H1 (cell line): ENCODE data around the gene DPF1. TPM values are rescaled to one million over a fixed set of nuclear protein-coding genes. Genes with fewer than 3 reads are reported as not detected.
A peak's percentile ranks its signal among the peaks of the same experiment; 100 is the strongest.

Experiments
- CTCF ChIA-PET: fragments of 300-600 bp; sonication (Branson Sonifier 250); formaldehyde crosslinking; loops from one replicate; lab custom pipeline; 2021; ENCODE audit not compliant: partially characterized antibody; lab: Charles Lee
- POLR2A ChIA-PET: fragments of 300-600 bp; sonication (Branson Sonifier 250); formaldehyde crosslinking; loops from one replicate; lab custom pipeline; 2021; ENCODE audit warnings: inconsistent platforms; ENCODE audit not compliant: partially characterized antibody; lab: Charles Lee
- DNase-seq, 2 experiments: peaks; one replicate each; pipeline versions ENCODE4 v3.0.0 to v3.0.0-alpha.2; 2010 to 2022; ENCODE audit warnings: low spot score in 2 of 2, low read depth in 1 of 2, mixed read lengths in 1 of 2
- FAIRE-seq: peaks from 2 replicates; lab custom pipeline; 2011; peaks lifted over from hg19 to GRCh38; lab: Jason Lieb, UNC
- H2AFZ ChIP-seq: 2 replicates; pipeline ENCODE4 v1.8.1; 2012; ENCODE audit warnings: low read length, inconsistent platforms
- H2AK5ac ChIP-seq: 2 replicates; pipeline ENCODE4 v1.6.1; 2013; ENCODE audit warnings: low read depth, low read length
- H2BK120ac ChIP-seq: replicated peaks from 2 replicates; pipeline ENCODE3; 2013; ENCODE audit warnings: low read depth, low read length, inconsistent platforms
- H2BK12ac ChIP-seq: 2 replicates; pipeline ENCODE4 v1.6.1; 2013; ENCODE audit warnings: low read depth, low read length
- H2BK15ac ChIP-seq: 2 replicates; pipeline ENCODE4 v1.6.1; 2013; ENCODE audit warnings: low read length
- H2BK20ac ChIP-seq: 2 replicates; pipeline ENCODE4 v1.6.1; 2013; ENCODE audit warnings: low read length
- H2BK5ac ChIP-seq: 2 replicates; pipeline ENCODE4 v1.6.1; 2013; ENCODE audit warnings: low read depth, low read length
- H3K14ac ChIP-seq: 2 replicates; pipeline ENCODE4 v1.6.1; 2013; ENCODE audit warnings: inconsistent platforms; ENCODE audit not compliant: insufficient read length
- H3K18ac ChIP-seq: 2 replicates; pipeline ENCODE4 v1.6.1; 2013; ENCODE audit warnings: low read length; ENCODE audit errors: extremely low read depth
- H3K23ac ChIP-seq: 2 replicates; pipeline ENCODE4 v1.6.1; 2013; ENCODE audit warnings: inconsistent platforms; ENCODE audit not compliant: insufficient read length
- H3K23me2 ChIP-seq: 2 replicates; pipeline ENCODE4 v1.6.1; 2013; ENCODE audit warnings: low read depth, low read length
- H3K27ac ChIP-seq: 2 replicates; pipeline ENCODE4 v1.6.1; 2011; ENCODE audit warnings: low read depth, low read length, inconsistent platforms
- H3K27me3 ChIP-seq, 4 experiments: replicated peaks in 1 of 4; 1 replicate in 1 of 4; 2 replicates in 3 of 4; pipeline versions ENCODE4 v1.6.1 to v1.8.1; 2011 to 2013; ENCODE audit warnings: low read length in 3 of 4, mild to moderate bottlenecking in 3 of 4, inconsistent platforms in 2 of 4, mixed read lengths in 2 of 4, moderate library complexity in 1 of 4; ENCODE audit not compliant: control insufficient read depth in 3 of 4, insufficient read depth in 3 of 4; ENCODE audit errors: extremely low read depth in 1 of 4
- H3K36me3 ChIP-seq, 4 experiments: 2 replicates each; pipeline versions ENCODE4 v1.6.1 to v1.8.1; 2011 to 2013; ENCODE audit warnings: mild to moderate bottlenecking in 4 of 4, low read length in 3 of 4, moderate library complexity in 2 of 4, control low read depth in 1 of 4, inconsistent platforms in 1 of 4; ENCODE audit not compliant: insufficient read depth in 4 of 4, control insufficient read depth in 2 of 4
- H3K4ac ChIP-seq: replicated peaks from 2 replicates; pipeline ENCODE3; 2013; ENCODE audit warnings: low read length, low read depth, mixed read lengths, inconsistent platforms; ENCODE audit not compliant: insufficient read length
- H3K4me1 ChIP-seq, 4 experiments: replicated peaks in 1 of 4; 1 replicate in 1 of 4; 2 replicates in 3 of 4; pipeline versions ENCODE4 v1.6.1 to v1.8.1; 2011 to 2013; ENCODE audit warnings: low read length in 3 of 4, inconsistent platforms in 2 of 4, mixed read lengths in 1 of 4; ENCODE audit not compliant: insufficient read depth in 4 of 4, control insufficient read depth in 3 of 4
- H3K4me2 ChIP-seq, 2 experiments: 2 replicates each; pipeline versions ENCODE4 v1.6.1 to v1.8.1; 2011 to 2013; ENCODE audit warnings: low read depth in 2 of 2, low read length in 2 of 2, control low read depth in 1 of 2, inconsistent platforms in 1 of 2, mild to moderate bottlenecking in 1 of 2; ENCODE audit not compliant: insufficient read depth in 1 of 2
- H3K4me3 ChIP-seq, 4 experiments: fragments of 200-600, 300-600 bp in 1 of 4; sonication (generic), shearing (Covaris generic), sonication (Bioruptor Twin) in 1 of 4; 2 replicates each; pipeline versions ENCODE4 v1.5.1 to v1.8.1; 2011 to 2016; ENCODE audit warnings: low read length in 4 of 4, low read depth in 3 of 4, control low read depth in 2 of 4, inconsistent platforms in 2 of 4, mild to moderate bottlenecking in 2 of 4, mixed read lengths in 1 of 4, moderate library complexity in 1 of 4; ENCODE audit not compliant: insufficient read depth in 2 of 4; ENCODE audit errors: extremely low read depth in 1 of 4
- H3K56ac ChIP-seq: replicated peaks from 2 replicates; pipeline ENCODE3; 2013; ENCODE audit warnings: low read depth, mild to moderate bottlenecking, mixed read lengths, low read length, inconsistent platforms; ENCODE audit not compliant: insufficient read length
- H3K79me1 ChIP-seq: 2 replicates; pipeline ENCODE4 v1.6.1; 2013; ENCODE audit warnings: low read depth, low read length, control low read depth
- H3K79me2 ChIP-seq, 2 experiments: 2 replicates each; pipeline versions ENCODE4 v1.6.1 to v1.8.1; 2012 to 2013; ENCODE audit warnings: low read length in 2 of 2, mild to moderate bottlenecking in 2 of 2, inconsistent platforms in 1 of 2; ENCODE audit not compliant: insufficient read depth in 2 of 2, control insufficient read depth in 1 of 2
- H3K9ac ChIP-seq, 4 experiments: replicated peaks in 1 of 4; 1 replicate in 1 of 4; 2 replicates in 3 of 4; pipeline versions ENCODE4 v1.6.1 to v1.8.1; 2011 to 2013; ENCODE audit warnings: low read depth in 3 of 4, low read length in 3 of 4, control low read depth in 2 of 4, mild to moderate bottlenecking in 2 of 4, moderate library complexity in 2 of 4, inconsistent platforms in 1 of 4; ENCODE audit errors: extremely low read depth in 1 of 4
- H3K9me3 ChIP-seq, 2 experiments: 2 replicates each; pipeline versions ENCODE4 v1.6.1 to v1.8.1; 2012 to 2013; ENCODE audit warnings: mild to moderate bottlenecking in 2 of 2, moderate library complexity in 2 of 2, control low read depth in 1 of 2, inconsistent platforms in 1 of 2, low read depth in 1 of 2, low read length in 1 of 2, mixed read lengths in 1 of 2; ENCODE audit not compliant: insufficient read depth in 2 of 2
- H4K20me1 ChIP-seq, 2 experiments: replicated peaks in 1 of 2; 2 replicates each; pipeline versions ENCODE3 to v1.8.1; 2011 to 2013; ENCODE audit warnings: inconsistent platforms in 2 of 2, low read length in 2 of 2, mild to moderate bottlenecking in 1 of 2; ENCODE audit not compliant: insufficient read depth in 2 of 2, control insufficient read depth in 1 of 2
- H4K5ac ChIP-seq: 2 replicates; pipeline ENCODE4 v1.6.1; 2013; ENCODE audit warnings: low read length, low read depth, mixed read lengths, inconsistent platforms; ENCODE audit not compliant: insufficient read length
- H4K8ac ChIP-seq: 2 replicates; pipeline ENCODE4 v1.8.0; 2013; ENCODE audit warnings: mild to moderate bottlenecking, moderate library complexity, low read length, inconsistent platforms; ENCODE audit not compliant: insufficient read depth; ENCODE audit errors: extremely low read depth
- H4K91ac ChIP-seq: replicated peaks from 2 replicates; pipeline ENCODE3; 2013; ENCODE audit warnings: low read length, mixed read lengths, inconsistent platforms; ENCODE audit not compliant: insufficient read length
- HDAC2 ChIP-seq, 2 experiments: fragments of 300-600 bp in 1 of 2; sonication (generic) in 1 of 2; IDR thresholded peaks; 2 replicates each; pipeline ENCODE4 v1.6.1; 2011 to 2012; ENCODE audit warnings: low read depth in 2 of 2, low read length in 2 of 2, mild to moderate bottlenecking in 2 of 2, moderate library complexity in 2 of 2, borderline replicate concordance in 1 of 2, inconsistent platforms in 1 of 2
- RNF2 ChIP-seq: fragments of 200-900, 300-1000 bp; sonication (generic); IDR thresholded peaks from 2 replicates; pipeline ENCODE4 v1.7.1; 2016; ENCODE audit warnings: borderline replicate concordance, low read depth, mild to moderate bottlenecking, antibody characterized with exemption, low read length; ENCODE audit not compliant: poor library complexity, severe bottlenecking; ENCODE audit errors: missing control alignments
- SAP30 ChIP-seq: fragments of 300-600 bp; sonication (generic); IDR thresholded peaks from 2 replicates; pipeline ENCODE4 v1.7.1; 2012; ENCODE audit warnings: low read length, moderate library complexity, mild to moderate bottlenecking, inconsistent platforms; ENCODE audit not compliant: insufficient read depth, insufficient replicate concordance
- SP1 ChIP-seq: IDR thresholded peaks from 2 replicates; pipeline ENCODE4 v1.6.1; 2011; ENCODE audit warnings: low read depth, low read length
- WGBS, 2 experiments: shearing (Covaris generic) in 1 of 2; methylation state at CpG; one replicate each; pipeline versions ENCODE4 v1.1.6 to v1.1.7; 2013 to 2015; ENCODE audit warnings: low lambda C conversion rate in 2 of 2, mixed read lengths in 2 of 2, inconsistent platforms in 1 of 2, low coverage in 1 of 2, missing lambda C conversion rate in 1 of 2; ENCODE audit not compliant: insufficient replicate concordance in 2 of 2, insufficient coverage in 1 of 2, insufficient read length in 1 of 2; ENCODE audit errors: extremely low coverage in 1 of 2, missing lambda C conversion rate in 1 of 2; 5-methylcytosine and 5-hydroxymethylcytosine counted together
- polyA plus RNA-seq, 7 experiments: library from polyadenylated mRNA; depleted of rRNA in 3 of 7; stranded (reverse) in 5 of 7; unstranded in 2 of 7; fragments of >200 nt in 5 of 7; fragments of 200-250 nt in 2 of 7; gene quantifications; 1 replicate in 5 of 7; 2 replicates in 1 of 7; 4 replicates in 1 of 7; pipeline versions ENCODE4 v1.2.1 to v1.2.3, GENCODE V29; 2011 to 2013; ENCODE audit warnings: missing spikeins in 2 of 7, mixed read lengths in 2 of 7
- total RNA-seq: library from RNA; stranded (reverse); fragmentation: NEBNext Ultra II Directional; extraction: Animal tissue kit (Norgen Biotek cat#: 25700); gene quantifications from 2 replicates; pipeline ENCODE4 v1.2.1, GENCODE V29; 2021

The DPF1 gene
- total and polyA plus RNA-seq, 2 of the 8 experiments (the other 6 are each of a cell fraction or from before 2014, with no cell fraction given), result 12.9 to 15.6 TPM

GRCh38 chr19:38265213-38265861 lies 41.3 kb upstream of the DPF1 start:
- H3K79me1 ChIP-seq, result peaks cover 19% of the 10 kb centered on the region
- TF ChIP-seq HDAC2 (IDR thresholded peaks at IDR 0.05; ENCODE audit: borderline replicate concordance in 1 of 2, low read depth in 2 of 2, low read length in 2 of 2) (no peak), SAP30 (peak; percentile 22), SP1 (0 out of 2 replicates have a peak, but pooled peaks have one; percentile 8), RNF2 (no peak)
- ChIA-PET CTCF (interaction anchor here (0.7 to 8.6 kb wide), 20 partner anchors 9 to 123 kb away, joined by 3 to 84 read pairs (median 5); partner anchors contain the start of genes C19orf33, KCNK6, PPP1R14A and PSMD8), POLR2A (interaction anchor here (0.6 to 3.6 kb wide), 28 partner anchors 8 to 139 kb away, joined by 3 to 25 read pairs (median 4); partner anchors contain the start of genes FAM98C, GGN and PPP1R14A)
- no peaks in the 10 kb centered on the region for H3K27me3 ChIP-seq
- peak overlapping the region; percentile 94 for H3K27ac ChIP-seq
- peak overlapping the region; percentile 72; the same call in 1 of the 2 replicates for H2BK12ac ChIP-seq
- 22% methylated on average over 14 of the region's 14 CpGs; no CpG with 5 or more reads in 1 of the 2 experiments for whole genome bisulfite sequencing, 2 experiments
- 0 out of 2 replicates have a peak overlapping the region, but pooled peaks have one; percentile 88 for H2BK15ac ChIP-seq
- peaks cover 33 to 54% of the 10 kb centered on the region in 2 experiments for H3K79me2 ChIP-seq
- H4K8ac ChIP-seq, result peak overlapping the region; percentile 63; the same call in 1 of the 2 replicates
- H3K23ac ChIP-seq, result no peak overlapping the region
- no peak overlapping the region for H2AFZ ChIP-seq
- no peak overlapping the region for H2BK120ac ChIP-seq
- H4K5ac ChIP-seq, result peak overlapping the region; percentile 12
- no peak overlapping the region for H2AK5ac ChIP-seq
- peak overlapping the region; percentile 97 to 100 for H3K4me2 ChIP-seq
- peaks cover 7% of the 10 kb centered on the region for H3K23me2 ChIP-seq
- peak overlapping the region; percentile 78 to 92 (median 88) for H3K9ac ChIP-seq
- H3K14ac ChIP-seq, result no peak overlapping the region
- H3K4me3 ChIP-seq, result peak overlapping the region; percentile 84 to 89 (median 85)
- H2BK20ac ChIP-seq, result no peak overlapping the region
- DNase-seq (no peak), FAIRE-seq (no peak)
- H3K18ac ChIP-seq, result peak overlapping the region; percentile 81
- peak overlapping the region; percentile 94 for H4K91ac ChIP-seq
- peak overlapping the region; percentile 33 for H3K4ac ChIP-seq
- H3K36me3 ChIP-seq, result 0 out of 8 replicates have a peak, but pooled peaks cover 0 to 5% (median 0%) of the 10 kb centered on the region in 4 experiments
- H2BK5ac ChIP-seq, result peak overlapping the region; percentile 99
- peaks cover 8 to 20% of the 10 kb centered on the region in 2 experiments for H4K20me1 ChIP-seq
- H3K4me1 ChIP-seq, result peaks cover 12 to 34% (median 19%) of the 10 kb centered on the region in 4 experiments
- no peaks in the 10 kb centered on the region for H3K9me3 ChIP-seq
- H3K56ac ChIP-seq, result peak overlapping the region; percentile 89
